Measurements from ENCODE around the gene MKI67. TPM values are rescaled to one million over a fixed set of nuclear protein-coding genes. Genes with fewer than 3 reads are reported as not detected.
A peak's percentile ranks its signal among the peaks of the same experiment; 100 is the strongest.

MKI67 gene
- total RNA-seq, 1 donor: 2.5 TPM

GRCh38 chr10:128103229-128103714 is 23.0 kb downstream of the MKI67 start:
- Histone ChIP-seq H3K36me3 (ENCODE audit: insufficient read depth, low read length) (peaks cover 78% of the 10 kb centered on the region), H3K4me1 (ENCODE audit: insufficient read depth, low read length) (no peaks in the 10 kb centered on the region), H3K79me2 (ENCODE audit: insufficient read depth, low read length) (peaks cover 4% of the 10 kb centered on the region), H3K9me3 (ENCODE audit: low read depth, low read length) (no peaks in the 10 kb centered on the region), H3K4me2 (ENCODE audit: insufficient read depth, low read length) (no peak overlapping the region), H4K20me1 (ENCODE audit: insufficient read depth, low read length) (no peaks in the 10 kb centered on the region), H3K27ac (ENCODE audit: low read depth, low read length) (no peak overlapping the region), H3K4me3 (ENCODE audit: insufficient read depth, low read length) (no peak overlapping the region), H3K27me3 (ENCODE audit: insufficient read depth, low read length) (no peaks in the 10 kb centered on the region), H2AFZ (ENCODE audit: low read length) (no peak overlapping the region)
- DNase-seq (ENCODE audit: insufficient read length, low spot score, missing footprints): no peak
- TF ChIP-seq, protein P1, sequence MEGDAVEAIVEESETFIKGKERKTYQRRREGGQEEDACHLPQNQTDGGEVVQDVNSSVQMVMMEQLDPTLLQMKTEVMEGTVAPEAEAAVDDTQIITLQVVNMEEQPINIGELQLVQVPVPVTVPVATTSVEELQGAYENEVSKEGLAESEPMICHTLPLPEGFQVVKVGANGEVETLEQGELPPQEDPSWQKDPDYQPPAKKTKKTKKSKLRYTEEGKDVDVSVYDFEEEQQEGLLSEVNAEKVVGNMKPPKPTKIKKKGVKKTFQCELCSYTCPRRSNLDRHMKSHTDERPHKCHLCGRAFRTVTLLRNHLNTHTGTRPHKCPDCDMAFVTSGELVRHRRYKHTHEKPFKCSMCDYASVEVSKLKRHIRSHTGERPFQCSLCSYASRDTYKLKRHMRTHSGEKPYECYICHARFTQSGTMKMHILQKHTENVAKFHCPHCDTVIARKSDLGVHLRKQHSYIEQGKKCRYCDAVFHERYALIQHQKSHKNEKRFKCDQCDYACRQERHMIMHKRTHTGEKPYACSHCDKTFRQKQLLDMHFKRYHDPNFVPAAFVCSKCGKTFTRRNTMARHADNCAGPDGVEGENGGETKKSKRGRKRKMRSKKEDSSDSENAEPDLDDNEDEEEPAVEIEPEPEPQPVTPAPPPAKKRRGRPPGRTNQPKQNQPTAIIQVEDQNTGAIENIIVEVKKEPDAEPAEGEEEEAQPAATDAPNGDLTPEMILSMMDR (IDR thresholded peaks at IDR 0.05; ENCODE audit: extremely low read depth, low read depth, low read length): no peak

DNA sequence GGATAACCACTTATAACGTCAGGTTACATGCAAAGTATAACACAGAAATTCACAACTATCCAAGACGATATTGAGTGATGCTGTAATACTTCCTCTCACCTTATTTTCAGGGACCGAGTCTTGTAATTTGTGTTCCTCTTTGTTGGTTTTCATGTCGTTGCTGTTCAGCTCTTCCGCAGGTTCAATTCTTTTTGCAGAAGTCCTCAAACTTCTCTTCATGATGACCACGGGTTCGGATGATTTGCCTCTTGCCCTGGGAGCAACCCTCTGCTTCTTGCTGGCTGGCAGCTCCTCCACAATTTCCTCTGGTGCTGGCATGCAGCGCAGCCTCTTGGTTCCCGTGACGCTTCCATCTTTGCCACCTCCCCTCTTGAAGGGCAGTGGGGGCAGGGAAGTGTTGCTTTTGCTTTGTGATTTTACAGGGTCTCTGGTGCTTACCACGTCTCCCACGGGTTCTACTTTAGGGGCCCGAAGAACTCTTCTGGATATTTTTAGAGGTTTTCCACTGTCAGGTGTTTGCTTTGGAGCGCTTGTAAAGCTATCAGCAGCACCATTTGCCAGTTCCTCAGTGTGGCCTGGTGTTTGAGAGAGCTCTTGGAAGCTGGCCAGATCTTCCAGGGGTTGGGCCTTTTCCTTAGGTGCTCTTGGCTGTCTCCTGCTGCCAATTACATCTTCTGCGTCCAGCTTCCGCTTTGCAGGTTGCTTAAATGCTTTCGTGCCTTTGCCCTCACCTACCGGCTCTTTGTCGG is 23.6 kb downstream of the MKI67 start:
- peaks cover 78% of the 10 kb centered on the region for H3K36me3 ChIP-seq (ENCODE audit: insufficient read depth, low read length)
- no peak overlapping the region for H3K4me3 ChIP-seq (ENCODE audit: insufficient read depth, low read length)
- H3K4me2 ChIP-seq (ENCODE audit: insufficient read depth, low read length): no peak overlapping the region
- no peaks in the 10 kb centered on the region for H3K9me3 ChIP-seq (ENCODE audit: low read depth, low read length)
- TF ChIP-seq, protein P1 (IDR thresholded peaks at IDR 0.05; ENCODE audit: extremely low read depth, low read depth, low read length): no peak
- no peaks in the 10 kb centered on the region for H3K4me1 ChIP-seq (ENCODE audit: insufficient read depth, low read length)
- H3K79me2 ChIP-seq (ENCODE audit: insufficient read depth, low read length): peaks cover 2% of the 10 kb centered on the region
- no peak overlapping the region for H3K27ac ChIP-seq (ENCODE audit: low read depth, low read length)
- H4K20me1 ChIP-seq (ENCODE audit: insufficient read depth, low read length): no peaks in the 10 kb centered on the region
- H3K27me3 ChIP-seq (ENCODE audit: insufficient read depth, low read length): no peaks in the 10 kb centered on the region
- no peak for DNase-seq (ENCODE audit: insufficient read length, low spot score, missing footprints)
- H2AFZ ChIP-seq (ENCODE audit: low read length): no peak overlapping the region

- no peak overlapping the region for H3K4me2 ChIP-seq (ENCODE audit: insufficient read depth, low read length)
- H3K27ac ChIP-seq (ENCODE audit: low read depth, low read length): no peak overlapping the region
- no peak overlapping the region for H2AFZ ChIP-seq (ENCODE audit: low read length)
- H3K79me2 ChIP-seq (ENCODE audit: insufficient read depth, low read length): peaks cover 2% of the 10 kb centered on the region
- TF ChIP-seq, protein P1 (IDR thresholded peaks at IDR 0.05; ENCODE audit: extremely low read depth, low read depth, low read length): no peak
- H3K27me3 ChIP-seq (ENCODE audit: insufficient read depth, low read length): no peaks in the 10 kb centered on the region
- H3K4me1 ChIP-seq (ENCODE audit: insufficient read depth, low read length): no peaks in the 10 kb centered on the region
- no peak for DNase-seq (ENCODE audit: insufficient read length, low spot score, missing footprints)
- H3K9me3 ChIP-seq (ENCODE audit: low read depth, low read length): no peaks in the 10 kb centered on the region
- H3K4me3 ChIP-seq (ENCODE audit: insufficient read depth, low read length): no peak overlapping the region
- peaks cover 70% of the 10 kb centered on the region for H3K36me3 ChIP-seq (ENCODE audit: insufficient read depth, low read length)
- H4K20me1 ChIP-seq (ENCODE audit: insufficient read depth, low read length): no peaks in the 10 kb centered on the region
Measured at GRCh38 chr10:128101901-128102300, 24.3 kb downstream of the MKI67 start.

GRCh38 chr10:128099901-128100300 is 26.3 kb downstream of the MKI67 start:
- H3K4me3 ChIP-seq (ENCODE audit: insufficient read depth, low read length): no peak overlapping the region
- no peaks in the 10 kb centered on the region for H4K20me1 ChIP-seq (ENCODE audit: insufficient read depth, low read length)

More at GRCh38 chr10:128099901-128100300, 26.3 kb downstream of the MKI67 start:
- no peaks in the 10 kb centered on the region for H3K9me3 ChIP-seq (ENCODE audit: low read depth, low read length)
- H3K4me1 ChIP-seq (ENCODE audit: insufficient read depth, low read length): no peaks in the 10 kb centered on the region
- H3K79me2 ChIP-seq (ENCODE audit: insufficient read depth, low read length): no peaks in the 10 kb centered on the region
- no peak for DNase-seq (ENCODE audit: insufficient read length, low spot score, missing footprints)
- H3K27ac ChIP-seq (ENCODE audit: low read depth, low read length): no peak overlapping the region
- H3K27me3 ChIP-seq (ENCODE audit: insufficient read depth, low read length): no peaks in the 10 kb centered on the region
- no peak overlapping the region for H3K4me2 ChIP-seq (ENCODE audit: insufficient read depth, low read length)
- TF ChIP-seq, protein P1 (IDR thresholded peaks at IDR 0.05; ENCODE audit: extremely low read depth, low read depth, low read length): no peak
- peak overlapping the region; percentile 5 for H2AFZ ChIP-seq (ENCODE audit: low read length)
- H3K36me3 ChIP-seq (ENCODE audit: insufficient read depth, low read length): peaks cover 52% of the 10 kb centered on the region

Data from osteoblast (primary cell).